Epidermal melanocyte (primary cell): ENCODE results near the gene FAM217A.
A peak's percentile ranks its signal among the peaks of the same experiment; 100 is the strongest.

Source experiments
- DNase-seq: peaks from one replicate; pipeline ENCODE4 v3.0.0; 2011; ENCODE audit warnings: low spot score; ENCODE audit not compliant: insufficient read length

The FAM217A gene

DNA sequence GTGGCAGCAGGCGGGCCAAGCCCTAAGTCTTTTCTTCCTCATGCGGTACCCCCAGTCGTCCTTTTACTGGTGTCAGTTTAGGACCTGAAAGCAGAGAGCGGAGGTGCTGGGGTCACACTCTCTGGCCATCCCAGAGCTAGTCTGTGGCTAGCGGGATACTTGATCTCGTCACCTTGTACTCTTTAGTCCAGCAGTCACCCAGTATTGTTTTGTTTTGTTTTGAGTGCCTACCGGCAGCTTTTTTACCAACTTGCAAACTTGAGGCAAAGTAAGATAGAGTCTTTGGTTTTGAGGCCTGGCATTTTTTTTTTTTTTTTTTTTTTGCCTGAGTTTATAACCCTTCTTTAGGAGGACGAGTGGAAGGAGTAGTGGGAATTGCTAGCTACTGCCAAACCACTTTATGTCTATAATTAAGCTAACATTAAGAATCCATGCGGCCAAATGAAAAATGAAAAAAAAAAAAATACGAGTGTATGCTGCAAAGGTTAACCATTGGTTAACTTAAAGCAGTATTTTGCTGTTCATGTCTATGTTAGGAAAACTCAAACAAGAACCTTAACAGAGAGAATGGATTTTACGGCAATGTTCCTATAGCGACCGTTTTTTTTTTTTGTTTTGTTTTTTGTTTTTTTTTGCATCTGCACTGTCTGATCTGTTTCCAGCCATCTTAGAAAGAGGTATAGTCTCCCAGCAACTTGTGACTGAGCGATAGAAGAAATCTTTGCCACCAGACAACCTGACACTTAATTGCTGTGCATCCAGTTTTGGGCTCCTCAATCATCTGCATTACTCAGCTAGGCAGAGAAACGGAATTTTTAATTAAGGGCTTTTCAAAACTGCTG lies 56.9 kb downstream of the FAM217A start:
- no peak for DNase-seq

DNA sequence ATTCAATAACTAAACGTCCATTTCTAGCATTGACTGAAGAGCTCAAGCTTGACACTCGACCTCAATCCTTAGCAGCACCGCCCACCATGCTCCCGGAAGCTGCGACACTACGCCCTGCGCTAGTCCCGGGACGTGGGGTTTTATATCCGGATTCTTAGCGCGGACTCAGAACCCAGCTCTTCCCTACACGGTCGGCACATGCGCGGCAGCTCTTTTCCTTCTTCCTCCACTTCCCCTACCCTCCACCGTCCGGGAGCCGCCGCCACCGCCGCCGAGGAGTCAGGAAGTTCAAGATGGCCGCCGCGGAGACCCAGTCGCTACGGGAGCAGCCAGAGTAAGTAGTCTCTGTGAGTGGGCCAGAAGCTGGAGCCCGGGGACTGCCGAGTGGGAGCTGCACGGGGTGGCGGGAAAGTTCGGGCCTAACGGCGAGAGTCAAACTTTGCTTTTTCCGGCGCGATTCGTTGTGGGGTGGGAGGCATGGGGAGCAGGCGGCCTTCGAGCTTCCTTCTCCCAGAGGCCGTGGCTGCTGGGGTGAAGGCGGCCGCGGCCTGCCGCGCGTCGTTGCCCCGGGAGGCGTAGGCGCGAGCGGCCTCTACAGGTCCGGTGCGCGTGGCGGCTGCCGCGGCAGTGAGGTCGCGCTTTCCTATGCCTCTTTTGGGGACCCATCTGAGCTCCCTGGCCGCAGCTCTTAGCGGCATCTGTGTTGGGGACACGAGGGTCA lies 57.6 kb downstream of the FAM217A start:
- peak; percentile 47 for DNase-seq

DNA sequence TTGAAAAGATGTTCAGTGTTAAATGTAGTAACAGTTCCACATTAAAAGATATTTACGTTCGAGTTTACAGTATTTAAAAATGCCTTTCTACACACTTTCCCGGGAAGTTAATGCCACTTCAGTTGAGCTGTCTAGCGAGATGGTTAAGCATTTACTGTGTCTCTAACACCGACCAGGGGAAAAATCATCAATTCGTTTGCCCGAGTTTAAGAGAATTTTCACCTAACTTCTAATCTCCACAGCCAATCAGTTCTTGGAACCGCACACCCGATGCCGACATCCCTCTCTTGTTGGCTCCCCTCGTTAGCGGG lies 58.2 kb downstream of the FAM217A start:
- no peak for DNase-seq

DNA sequence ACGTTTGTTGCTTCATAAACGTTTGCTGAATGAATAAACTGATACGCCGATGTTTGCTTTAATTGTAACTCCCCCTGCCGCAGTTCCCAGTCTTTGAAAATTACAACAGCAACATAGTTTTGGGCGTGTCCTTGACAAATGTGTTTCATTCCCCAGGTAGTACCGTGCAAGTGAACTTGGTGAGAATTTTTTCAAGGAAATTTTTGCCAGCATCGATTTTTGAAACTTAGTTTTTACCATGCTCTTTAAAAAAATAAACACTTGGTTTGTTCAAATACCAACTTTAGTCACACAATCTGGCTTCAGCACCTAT lies 60.1 kb downstream of the FAM217A start:
- DNase-seq: no peak
